OCI-LY1 (cell line): ENCODE data around the gene EPB41L1.

Experiments
- EZH2 ChIP-seq: fragments of 200-600 bp; sonication (generic), shearing (Covaris generic); IDR thresholded peaks from 2 replicates; pipeline ENCODE4 v1.8.0; 2017; ENCODE audit warnings: borderline replicate concordance, mixed run types, mild to moderate bottlenecking, antibody characterized with exemption, low read length, moderate library complexity, mixed read lengths
- TF ChIP-seq, protein P1 (sequence below): fragments of 200-600 bp; sonication (generic), shearing (Covaris generic); IDR thresholded peaks from 2 replicates; pipeline ENCODE4 v1.5.1; 2017; ENCODE audit warnings: mild to moderate bottlenecking, antibody characterized with exemption, low read length, moderate library complexity, mixed read lengths

DNA sequence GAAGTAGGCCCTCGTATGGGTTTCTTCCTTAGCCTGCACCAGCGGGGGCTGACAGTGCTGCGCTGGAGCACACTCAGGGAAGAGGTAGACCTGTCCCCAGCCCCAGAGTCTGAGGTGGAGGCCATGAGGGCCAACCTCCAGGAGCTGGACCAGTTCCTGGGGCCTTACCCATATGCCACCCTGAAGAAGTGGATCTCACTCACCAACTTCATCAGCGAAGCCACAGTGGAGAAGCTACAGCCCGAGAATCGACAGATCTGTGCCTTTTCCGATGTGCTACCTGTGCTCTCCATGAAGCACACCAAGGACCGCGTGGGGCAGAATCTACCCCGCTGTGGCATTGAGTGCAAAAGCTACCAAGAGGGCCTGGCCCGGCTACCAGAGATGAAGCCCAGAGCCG is 85.5 kb downstream of the EPB41L1 start:
- TF ChIP-seq EZH2 = no peak
- TF ChIP-seq, protein P1, sequence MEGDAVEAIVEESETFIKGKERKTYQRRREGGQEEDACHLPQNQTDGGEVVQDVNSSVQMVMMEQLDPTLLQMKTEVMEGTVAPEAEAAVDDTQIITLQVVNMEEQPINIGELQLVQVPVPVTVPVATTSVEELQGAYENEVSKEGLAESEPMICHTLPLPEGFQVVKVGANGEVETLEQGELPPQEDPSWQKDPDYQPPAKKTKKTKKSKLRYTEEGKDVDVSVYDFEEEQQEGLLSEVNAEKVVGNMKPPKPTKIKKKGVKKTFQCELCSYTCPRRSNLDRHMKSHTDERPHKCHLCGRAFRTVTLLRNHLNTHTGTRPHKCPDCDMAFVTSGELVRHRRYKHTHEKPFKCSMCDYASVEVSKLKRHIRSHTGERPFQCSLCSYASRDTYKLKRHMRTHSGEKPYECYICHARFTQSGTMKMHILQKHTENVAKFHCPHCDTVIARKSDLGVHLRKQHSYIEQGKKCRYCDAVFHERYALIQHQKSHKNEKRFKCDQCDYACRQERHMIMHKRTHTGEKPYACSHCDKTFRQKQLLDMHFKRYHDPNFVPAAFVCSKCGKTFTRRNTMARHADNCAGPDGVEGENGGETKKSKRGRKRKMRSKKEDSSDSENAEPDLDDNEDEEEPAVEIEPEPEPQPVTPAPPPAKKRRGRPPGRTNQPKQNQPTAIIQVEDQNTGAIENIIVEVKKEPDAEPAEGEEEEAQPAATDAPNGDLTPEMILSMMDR = no peak
